GM19463 (cell line): Measurements from ENCODE around the gene FARP1.
"Not testable (repeated sequence)": the region's sequence is repeated elsewhere in the genome, so short reads cannot be mapped to it uniquely, and the experiment has no call there.

ENCODE experiments used
- ATAC-seq: cut with Tn5 transposase; IDR thresholded peaks from one replicate; pipeline ENCODE4 v1.9.1; 2021; ENCODE audit warnings: mild to moderate bottlenecking, moderate library complexity; ENCODE audit not compliant: unreplicated experiment

FARP1 gene

GRCh38 chr13:98222816-98223215 lies 79.9 kb downstream of the FARP1 start:
- ATAC-seq, result no peak

GRCh38 chr13:98223741-98224140 lies 80.8 kb downstream of the FARP1 start:
- no peak for ATAC-seq

- ATAC-seq, result no peak
Measured at GRCh38 chr13:98224557-98224956, 81.7 kb downstream of the FARP1 start.

- ATAC-seq, result no peak
Measured at GRCh38 chr13:98225036-98225940, 82.4 kb downstream of the FARP1 start.

- no peak for ATAC-seq
Measured at GRCh38 chr13:98226496-98226895, 83.6 kb downstream of the FARP1 start.

GRCh38 chr13:98228661-98229341 lies 85.9 kb downstream of the FARP1 start:
- no peak for ATAC-seq

- ATAC-seq, result not testable (repeated sequence)
Measured at GRCh38 chr13:98230762-98231161, 87.9 kb downstream of the FARP1 start.

- no peak for ATAC-seq
Measured at GRCh38 chr13:98232456-98232855, 89.6 kb downstream of the FARP1 start.

GRCh38 chr13:98233127-98233526 lies 90.2 kb downstream of the FARP1 start:
- no peak for ATAC-seq

- no peak for ATAC-seq
Measured at GRCh38 chr13:98234348-98234747, 91.5 kb downstream of the FARP1 start.

GRCh38 chr13:98236197-98236596 lies 93.3 kb downstream of the FARP1 start:
- no peak for ATAC-seq

GRCh38 chr13:98237331-98237730 lies 94.4 kb downstream of the FARP1 start:
- ATAC-seq, result no peak

GRCh38 chr13:98239162-98240076 lies 96.5 kb downstream of the FARP1 start:
- no peak for ATAC-seq

GRCh38 chr13:98240135-98240534 lies 97.2 kb downstream of the FARP1 start:
- ATAC-seq, result no peak

GRCh38 chr13:98240974-98241373 lies 98.1 kb downstream of the FARP1 start:
- ATAC-seq, result no peak

- ATAC-seq, result no peak
Measured at GRCh38 chr13:98241976-98242375, 99.1 kb downstream of the FARP1 start.

GRCh38 chr13:98242403-98242802 lies 99.5 kb downstream of the FARP1 start:
- ATAC-seq, result no peak

GRCh38 chr13:98243929-98244272 lies 101.0 kb downstream of the FARP1 start:
- no peak for ATAC-seq

GRCh38 chr13:98246538-98247172 lies 103.8 kb downstream of the FARP1 start:
- ATAC-seq, result no peak

- ATAC-seq, result no peak
Measured at GRCh38 chr13:98251708-98252107, 108.8 kb downstream of the FARP1 start.
